AG04450 (cell line): ENCODE results near the gene DUSP6. TPM values are rescaled to one million over a fixed set of nuclear protein-coding genes. Genes with fewer than 3 reads are reported as not detected.

Experiments used
- CTCF ChIA-PET: fragments of 300-600, 350-600 bp; formaldehyde crosslinking; extraction: SDS; loops from one replicate; lab custom pipeline; 2022; ENCODE audit warnings: antibody characterized with exemption, inconsistent platforms; lab: Charles Lee
- POLR2A ChIA-PET: fragments of 350-600 bp; formaldehyde crosslinking; extraction: SDS; loops from one replicate; lab custom pipeline; 2021; ENCODE audit warnings: antibody characterized with exemption, inconsistent platforms; lab: Yijun Ruan, JAX
- DNase-seq: peaks from one replicate; pipeline ENCODE4 v3.0.0-alpha.2; 2011; ENCODE audit warnings: low read depth, low spot score
- H3K27ac ChIP-seq: one replicate; pipeline ENCODE4 v1.5.1; 2012; ENCODE audit warnings: low read depth, low read length, control low read depth
- H3K27me3 ChIP-seq: one replicate; pipeline ENCODE4 v1.6.0; 2012; ENCODE audit warnings: low read length; ENCODE audit not compliant: control insufficient read depth, insufficient read depth
- H3K4me3 ChIP-seq: 2 replicates; pipeline ENCODE4 v1.5.1; 2011; ENCODE audit warnings: mild to moderate bottlenecking, low read depth, low read length, control low read depth
- H3K9me3 ChIP-seq: 2 replicates; pipeline ENCODE4 v1.5.1; 2012; ENCODE audit warnings: low read length; ENCODE audit not compliant: control insufficient read depth, insufficient read depth
- CTCF ChIP-seq: IDR thresholded peaks from 2 replicates; pipeline ENCODE4 v1.5.1; 2011; ENCODE audit warnings: low read depth, low read length, control low read depth, inconsistent platforms
- polyA plus RNA-seq: library from polyadenylated mRNA; depleted of rRNA; stranded (reverse); fragments of >200 nt; gene quantifications from 2 replicates; pipeline ENCODE4 v1.2.3, GENCODE V29; 2011

DUSP6 gene
- polyA plus RNA-seq, 1 experiment: 27.9 TPM

DNA sequence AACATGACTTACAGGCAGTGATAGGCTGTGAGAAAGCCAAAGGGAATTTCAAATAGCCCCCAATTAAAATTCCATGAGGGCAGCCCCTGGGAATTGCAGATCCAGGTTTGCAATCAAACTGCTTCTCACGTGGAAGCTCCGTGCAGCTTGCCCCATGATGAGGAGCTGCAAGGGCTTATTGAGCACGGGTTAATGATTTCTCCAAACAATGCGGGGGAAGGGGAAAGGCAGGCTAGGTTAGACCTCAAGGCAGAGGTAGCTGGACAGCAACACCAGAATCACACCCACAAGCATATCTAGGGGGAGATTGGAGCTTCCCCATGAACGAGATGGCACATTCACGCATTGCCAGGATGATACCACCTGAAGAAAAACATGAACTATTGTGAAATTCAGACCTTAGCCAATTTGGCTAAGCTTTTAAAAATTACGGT, 5.0 kb upstream of the DUSP6 start:
- POLR2A ChIA-PET: no interaction called here
- no peaks in the 10 kb centered on the region for H3K9me3 ChIP-seq
- no peak for DNase-seq
- no peaks in the 10 kb centered on the region for H3K27me3 ChIP-seq
- CTCF ChIA-PET: interaction anchor here (1.2 to 2.9 kb wide), 2 partner anchors 103 to 104 kb away, joined by 4 to 17 read pairs; no protein-coding TSS in a partner anchor
- H3K27ac ChIP-seq: no peak overlapping the region
- TF ChIP-seq CTCF: no peak
- H3K4me3 ChIP-seq: no peak overlapping the region

DNA sequence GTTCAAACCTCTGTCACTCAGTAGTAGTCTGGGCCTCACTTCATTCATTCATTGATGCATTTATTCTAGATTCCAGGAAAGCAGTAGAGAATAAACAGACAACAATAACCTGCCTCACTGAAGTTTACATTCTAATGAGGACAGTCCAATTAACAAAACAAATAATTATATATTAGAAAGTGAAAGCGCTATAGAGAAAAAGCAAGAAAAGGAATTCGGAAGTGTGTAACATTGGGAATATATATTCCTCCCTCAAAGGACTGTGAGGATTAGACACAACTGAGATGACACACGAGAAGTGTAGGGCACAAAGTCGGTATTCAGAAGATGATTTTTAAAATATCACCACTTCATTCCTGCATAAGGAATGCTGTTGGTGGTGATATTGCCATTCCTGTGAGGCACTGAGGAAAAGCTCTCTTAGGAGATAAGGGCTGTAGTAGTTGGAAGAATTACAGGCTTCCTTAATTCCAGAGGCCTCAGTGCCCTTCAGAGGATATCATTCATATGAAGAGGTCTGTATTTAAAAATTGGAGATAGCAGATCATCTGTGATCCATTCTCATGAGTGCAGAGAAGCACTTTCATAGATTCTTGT, 3.9 kb upstream of the DUSP6 start:
- no peak for DNase-seq
- Histone ChIP-seq H3K27ac (no peak overlapping the region), H3K27me3 (no peaks in the 10 kb centered on the region), H3K9me3 (no peaks in the 10 kb centered on the region; the same call in 1 of the 2 replicates), H3K4me3 (no peak overlapping the region)
- CTCF ChIA-PET: interaction anchor here (2.9 kb wide), 1 partner anchor 105 kb away, joined by 17 read pairs; no protein-coding TSS in a partner anchor
- no peak for TF ChIP-seq CTCF
- POLR2A ChIA-PET: no interaction called here

GRCh38 chr12:89355243-89356068, 3.2 kb upstream of the DUSP6 start:
- Histone ChIP-seq H3K27me3 (no peaks in the 10 kb centered on the region), H3K4me3 (peak overlapping the region; percentile 98), H3K9me3 (no peaks in the 10 kb centered on the region; the same call in 1 of the 2 replicates), H3K27ac (peak overlapping the region; percentile 99)
- no peak for DNase-seq
- ChIA-PET POLR2A (interaction anchor here (3.0 kb wide), 1 partner anchor 29 kb away, joined by 16 read pairs; no protein-coding TSS in a partner anchor), CTCF (interaction anchor here (7.3 kb wide), 1 partner anchor 105 kb away, joined by 48 read pairs; no protein-coding TSS in a partner anchor)
- peak; percentile 42 for TF ChIP-seq CTCF

GRCh38 chr12:89354612-89355067, 2.3 kb upstream of the DUSP6 start:
- no peak for DNase-seq
- peak overlapping the region; percentile 99 for H3K27ac ChIP-seq
- ChIA-PET CTCF (interaction anchor here (4.2 to 7.3 kb wide), 2 partner anchors 106 to 336 kb away, joined by 36 to 48 read pairs; no protein-coding TSS in a partner anchor), POLR2A (interaction anchor here (3.0 to 4.5 kb wide), 2 partner anchors 30 to 97 kb away, joined by 16 to 41 read pairs; no protein-coding TSS in a partner anchor)
- no peaks in the 10 kb centered on the region; the same call in 1 of the 2 replicates for H3K9me3 ChIP-seq
- peak overlapping the region; percentile 98 for H3K4me3 ChIP-seq
- no peaks in the 10 kb centered on the region for H3K27me3 ChIP-seq
- no peak for TF ChIP-seq CTCF
